ENCODE data around the gene MEIS1. TPM values are rescaled to one million over a fixed set of nuclear protein-coding genes. Genes with fewer than 3 reads are reported as not detected.

MEIS1 gene
- total RNA-seq, 1 donor from 2014 or later: not detected

- intact Hi-C loops (cut with micrococcal nuclease): no loop called here
Observed at GRCh38 chr2:66578054-66578686, 143.2 kb downstream of the MEIS1 start.

GRCh38 chr2:66578687-66579106, 143.8 kb downstream of the MEIS1 start:
- intact Hi-C loops (cut with micrococcal nuclease): no loop called here

GRCh38 chr2:66579186-66580126, 144.5 kb downstream of the MEIS1 start:
- intact Hi-C loops (cut with micrococcal nuclease): no loop called here

- intact Hi-C loops (cut with micrococcal nuclease): no loop called here
Observed at GRCh38 chr2:66580166-66581049, 145.5 kb downstream of the MEIS1 start.

GRCh38 chr2:66581339-66582103, 146.6 kb downstream of the MEIS1 start:
- intact Hi-C loops (cut with micrococcal nuclease): loop anchor here (2.0 kb wide), 1 partner anchor 145 kb away; no protein-coding TSS in a partner anchor

- intact Hi-C loops (cut with micrococcal nuclease): loop anchor here (2.0 kb wide), 1 partner anchor 146 kb away; no protein-coding TSS in a partner anchor
Observed at GRCh38 chr2:66582104-66582986, 147.4 kb downstream of the MEIS1 start.

- intact Hi-C loops (cut with micrococcal nuclease): loop anchor here (2.0 kb wide), 1 partner anchor 146 kb away; no protein-coding TSS in a partner anchor
Observed at GRCh38 chr2:66582987-66583880, 148.3 kb downstream of the MEIS1 start.

- intact Hi-C loops (cut with micrococcal nuclease): loop anchor here (2.0 kb wide), 1 partner anchor 147 kb away; no protein-coding TSS in a partner anchor
Observed at GRCh38 chr2:66583881-66584280, 149.0 kb downstream of the MEIS1 start.

GRCh38 chr2:66585587-66585986, 150.7 kb downstream of the MEIS1 start:
- intact Hi-C loops (cut with micrococcal nuclease): no loop called here

GRCh38 chr2:66587216-66587615, 152.3 kb downstream of the MEIS1 start:
- intact Hi-C loops (cut with micrococcal nuclease): no loop called here

- intact Hi-C loops (cut with micrococcal nuclease): no loop called here
Observed at GRCh38 chr2:66594001-66594400, 159.1 kb downstream of the MEIS1 start.

- intact Hi-C loops (cut with micrococcal nuclease): no loop called here
Observed at GRCh38 chr2:66595556-66595955, 160.6 kb downstream of the MEIS1 start.

- intact Hi-C loops (cut with micrococcal nuclease): no loop called here
Observed at GRCh38 chr2:66596256-66596655, 161.3 kb downstream of the MEIS1 start.

GRCh38 chr2:66601624-66602023, 166.7 kb downstream of the MEIS1 start:
- intact Hi-C loops (cut with micrococcal nuclease): no loop called here

GRCh38 chr2:66602341-66602740, 167.4 kb downstream of the MEIS1 start:
- intact Hi-C loops (cut with micrococcal nuclease): no loop called here

- intact Hi-C loops (cut with micrococcal nuclease): no loop called here
Observed at GRCh38 chr2:66604326-66604725, 169.4 kb downstream of the MEIS1 start.

- intact Hi-C loops (cut with micrococcal nuclease): no loop called here
Observed at GRCh38 chr2:66604976-66605375, 170.1 kb downstream of the MEIS1 start.

GRCh38 chr2:66607152-66607551, 172.2 kb downstream of the MEIS1 start:
- intact Hi-C loops (cut with micrococcal nuclease): no loop called here

Measured in T-helper 1 cell treated with Interleukin-12 subunit alpha and Interleukin-12 subunit beta and Interleukin-4 antibody, amounts not matched to agents 30 ng/mL and 1 ng/mL, for 36 hours (primary cell).